Measurements from ENCODE around the gene NFIB. TPM values are rescaled to one million over a fixed set of nuclear protein-coding genes. Genes with fewer than 3 reads are reported as not detected.

Gene NFIB
- total RNA-seq, 1 experiment from 2014 or later = 14.3 TPM

- Mint-ChIP-seq H3K27ac (no peak overlapping the region), H3K36me3 (ENCODE audit: insufficient read depth in 1 of 3, low read depth in 3 of 3) (no peaks in the 10 kb centered on the region), H3K4me3 (no peak overlapping the region; a peak in 1 of 5 replicates), H3K9me3 (no peaks in the 10 kb centered on the region), H3K27me3 (ENCODE audit: low read depth) (peaks cover 91% of the 10 kb centered on the region), H3K4me1 (peaks cover 50 to 55% of the 10 kb centered on the region in 2 experiments)
- Histone ChIP-seq H3T11ph (ENCODE audit: low read length) (no peak overlapping the region), H4K5ac (ENCODE audit: insufficient read length, low read depth, low read length) (no peak overlapping the region), H3K4me2 (ENCODE audit: insufficient read depth, insufficient read length, low read length) (peak overlapping the region; percentile 53), H3K79me1 (ENCODE audit: insufficient read depth, low read depth, low read length, poor library complexity, severe bottlenecking) (no peaks in the 10 kb centered on the region), H3K27me3 (ENCODE audit: insufficient read depth, low read length) (peaks cover 42% of the 10 kb centered on the region), H3K18ac (ENCODE audit: insufficient read length, low read depth, low read length) (no peak overlapping the region), H3K9ac (ENCODE audit: extremely low read depth, insufficient read length, low read length) (no peak overlapping the region), H2BK5ac (ENCODE audit: insufficient read length, low read length) (no peak overlapping the region), H3K56ac (ENCODE audit: insufficient read length, low read depth, low read length) (no peak overlapping the region), H2BK20ac (ENCODE audit: low read depth, low read length, poor library complexity, severe bottlenecking) (no peak overlapping the region), H3K23ac (ENCODE audit: insufficient read length, low read depth, low read length) (no peak overlapping the region), H2AK5ac (ENCODE audit: insufficient read length, low read length) (no peak overlapping the region), H3K4me1 (ENCODE audit: insufficient read depth, low read length) (peaks cover 2% of the 10 kb centered on the region; the same call in 1 of the 2 replicates), H3K4ac (ENCODE audit: low read depth, low read length) (no peak overlapping the region), H2AFZ (ENCODE audit: low read length) (no peak overlapping the region), H3K79me2 (ENCODE audit: insufficient read depth, low read length) (no peaks in the 10 kb centered on the region), H4K20me1 (ENCODE audit: control insufficient read depth, insufficient read depth, insufficient read length) (no peaks in the 10 kb centered on the region), H4K8ac (replicated peaks; ENCODE audit: insufficient read length, low read depth, low read length) (no peak overlapping the region), H2BK12ac (ENCODE audit: insufficient read length, low read depth, low read length) (no peak overlapping the region), H2BK15ac (ENCODE audit: low read depth, low read length) (no peak overlapping the region), H3K9me3 (ENCODE audit: control insufficient read depth, low read depth, low read length) (no peaks in the 10 kb centered on the region), H3K27ac (ENCODE audit: insufficient read length, low read depth, low read length) (no peak overlapping the region), H4K91ac (ENCODE audit: insufficient read length, low read depth, low read length) (no peak overlapping the region), H3K14ac (ENCODE audit: insufficient read depth, low read length) (no peak overlapping the region), H3K23me2 (ENCODE audit: insufficient read length, low read depth, low read length, poor library complexity, severe bottlenecking) (peaks cover 43% of the 10 kb centered on the region), H2BK120ac (ENCODE audit: low read depth, low read length, poor library complexity, severe bottlenecking) (no peak overlapping the region)
- no peak for TF ChIP-seq CTCF (conservative IDR thresholded peaks at IDR 0.05)
- WGBS (ENCODE audit: extremely low coverage, insufficient read length, low lambda C conversion rate) = no CpG with 5 or more reads among the region's 11 CpGs
- no peak for DNase-seq
Observed at GRCh38 chr9:14350754-14351153, 36.8 kb upstream of the NFIB start.

Data from H9 (cell line).